ENCODE measurements around the gene HCFC1R1.

HCFC1R1 gene

DNA sequence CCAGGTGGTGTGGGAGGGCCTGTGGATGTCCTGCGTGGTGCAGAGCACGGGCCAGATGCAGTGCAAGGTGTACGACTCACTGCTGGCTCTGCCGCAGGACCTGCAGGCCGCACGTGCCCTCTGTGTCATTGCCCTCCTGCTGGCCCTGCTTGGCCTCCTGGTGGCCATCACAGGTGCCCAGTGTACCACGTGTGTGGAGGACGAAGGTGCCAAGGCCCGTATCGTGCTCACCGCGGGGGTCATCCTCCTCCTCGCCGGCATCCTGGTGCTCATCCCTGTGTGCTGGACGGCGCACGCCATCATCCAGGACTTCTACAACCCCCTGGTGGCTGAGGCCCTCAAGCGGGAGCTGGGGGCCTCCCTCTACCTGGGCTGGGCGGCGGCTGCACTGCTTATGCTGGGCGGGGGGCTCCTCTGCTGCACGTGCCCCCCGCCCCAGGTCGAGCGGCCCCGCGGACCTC is 10.2 kb downstream of the HCFC1R1 start:
- no peak for TF ChIP-seq POLR2A (IDR thresholded peaks at IDR 0.05; ENCODE audit: low read length)
- TF ChIP-seq GATA1 (IDR thresholded peaks at IDR 0.05; ENCODE audit: low read depth, low read length): no peak
- no peak for DNase-seq

DNA sequence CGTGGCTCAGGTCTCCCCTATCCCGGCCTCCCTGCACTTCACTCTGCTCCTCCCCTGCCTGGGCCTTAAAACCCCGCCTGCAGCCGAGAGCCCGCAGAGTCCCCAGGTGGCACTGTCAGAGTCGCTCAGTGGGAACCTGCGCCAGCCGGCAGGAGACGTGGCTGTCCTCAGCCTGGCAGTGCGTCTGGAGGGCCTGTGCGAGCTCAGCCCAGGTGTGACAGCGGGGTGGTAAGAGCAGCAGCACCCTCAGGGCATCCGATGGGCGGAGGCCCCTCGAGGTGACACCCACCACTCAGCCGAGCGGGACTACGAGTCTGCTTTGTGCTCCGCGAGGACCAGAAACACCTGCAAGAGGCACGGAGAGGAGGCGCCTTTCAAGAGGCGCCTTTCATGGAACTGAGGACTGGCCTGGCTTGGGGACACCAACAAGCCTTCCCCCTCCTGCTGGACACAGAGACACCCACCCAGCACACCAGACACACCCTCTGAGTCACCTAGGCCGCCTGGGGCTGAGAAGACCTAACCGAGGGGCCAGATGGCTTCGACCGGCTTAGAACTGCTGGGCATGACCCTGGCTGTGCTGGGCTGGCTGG is 10.8 kb downstream of the HCFC1R1 start, which contains the start of gene CLDN9:
Gene CLDN9, plus strand, starts transcription at position 96 of the 593 bp plus-strand sequence. Its CDS starts 440 bp downstream, at position 536.
- DNase-seq: no peak
- TF ChIP-seq GATA1 (IDR thresholded peaks at IDR 0.05; ENCODE audit: low read depth, low read length) (no peak), POLR2A (IDR thresholded peaks at IDR 0.05; ENCODE audit: low read length) (no peak)

- TF ChIP-seq GATA1 (IDR thresholded peaks at IDR 0.05; ENCODE audit: low read depth, low read length): no peak
- TF ChIP-seq POLR2A (IDR thresholded peaks at IDR 0.05; ENCODE audit: low read length): no peak
- no peak for DNase-seq
Observed at GRCh38 chr16:3012246-3012645, 11.5 kb downstream of the HCFC1R1 start.

DNA sequence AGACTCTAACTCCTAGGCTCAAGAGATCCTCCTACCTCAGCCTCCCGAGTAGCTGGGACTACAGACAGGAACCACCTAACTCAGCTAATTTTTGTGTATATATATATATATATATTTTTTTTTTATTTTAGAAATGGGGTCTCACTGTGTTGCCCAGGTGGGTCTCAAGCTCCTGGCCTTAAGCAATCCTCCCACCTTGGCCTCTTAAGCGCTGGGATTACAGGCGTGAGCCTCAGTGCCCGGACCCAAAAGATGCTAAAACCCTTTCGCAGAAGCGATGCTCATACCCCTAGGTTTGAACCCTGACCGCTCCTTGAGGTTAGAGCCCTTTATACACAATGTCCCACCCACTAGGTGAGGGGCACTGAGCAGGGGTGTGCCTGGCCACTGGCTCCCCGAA is 13.2 kb downstream of the HCFC1R1 start:
- TF ChIP-seq GATA1 (IDR thresholded peaks at IDR 0.05; ENCODE audit: low read depth, low read length) (no peak), POLR2A (IDR thresholded peaks at IDR 0.05; ENCODE audit: low read length) (no peak)
- no peak for DNase-seq

DNA sequence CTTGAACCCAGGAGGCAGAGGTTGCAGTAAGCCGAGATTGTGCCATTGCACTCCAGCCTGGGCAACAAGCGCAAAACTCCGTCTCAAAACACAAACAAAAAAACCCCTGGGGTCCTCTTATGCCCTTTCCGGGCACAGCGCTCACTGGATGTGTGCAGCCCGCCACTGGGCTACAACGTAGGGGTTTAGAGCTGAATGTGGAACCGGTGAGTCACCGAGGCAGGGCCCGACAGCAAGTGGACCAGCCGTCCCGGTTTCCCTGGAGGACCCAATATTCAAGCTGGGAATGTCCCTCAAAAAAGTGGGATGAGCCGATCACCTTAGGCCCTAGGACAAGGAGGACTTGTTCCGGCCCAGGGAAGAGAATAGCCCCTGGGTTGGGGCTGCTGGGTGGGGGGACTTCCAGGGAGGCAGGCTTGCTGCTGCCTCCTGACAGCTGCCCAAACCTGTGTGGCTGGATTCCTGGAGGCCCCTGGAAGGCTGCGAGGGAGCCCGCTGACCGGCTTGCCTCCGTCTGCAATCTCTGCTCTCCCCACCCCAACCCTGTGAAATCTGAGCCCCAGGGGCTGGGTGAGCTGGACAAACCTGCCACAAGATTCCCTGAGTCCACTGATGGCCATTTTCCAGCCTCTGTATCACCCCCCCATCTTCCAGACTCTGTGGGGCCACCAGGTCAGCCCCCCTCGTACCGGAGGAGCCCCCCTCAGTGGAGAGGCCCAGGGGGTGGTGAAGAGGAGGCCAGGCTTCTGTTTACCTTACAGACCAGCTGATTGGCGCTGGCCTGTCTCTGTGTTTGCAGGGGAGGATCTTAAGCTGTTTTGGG is 14.0 kb downstream of the HCFC1R1 start:
- TF ChIP-seq POLR2A (IDR thresholded peaks at IDR 0.05; ENCODE audit: low read length): no peak
- no peak for TF ChIP-seq GATA1 (IDR thresholded peaks at IDR 0.05; ENCODE audit: low read depth, low read length)
- no peak for DNase-seq

- DNase-seq: peak; percentile 31 to 50
- no peak for TF ChIP-seq GATA1 (IDR thresholded peaks at IDR 0.05; ENCODE audit: low read depth, low read length)
- no peak for TF ChIP-seq POLR2A (IDR thresholded peaks at IDR 0.05; ENCODE audit: low read length)
Observed at GRCh38 chr16:3008690-3009037, 15.1 kb downstream of the HCFC1R1 start.

GRCh38 chr16:3007957-3008689 is 15.6 kb downstream of the HCFC1R1 start:
- TF ChIP-seq GATA1 (IDR thresholded peaks at IDR 0.05; ENCODE audit: low read depth, low read length): no peak
- no peak for TF ChIP-seq POLR2A (IDR thresholded peaks at IDR 0.05; ENCODE audit: low read length)
- DNase-seq: peak in 1 of 2 experiments; percentile 23

- peak; percentile 62 to 76 for DNase-seq
- TF ChIP-seq POLR2A (IDR thresholded peaks at IDR 0.05; ENCODE audit: low read length) (peak; percentile 29), GATA1 (IDR thresholded peaks at IDR 0.05; ENCODE audit: low read depth, low read length) (no peak)
Observed at GRCh38 chr16:3007059-3007956, 16.4 kb downstream of the HCFC1R1 start.

DNA sequence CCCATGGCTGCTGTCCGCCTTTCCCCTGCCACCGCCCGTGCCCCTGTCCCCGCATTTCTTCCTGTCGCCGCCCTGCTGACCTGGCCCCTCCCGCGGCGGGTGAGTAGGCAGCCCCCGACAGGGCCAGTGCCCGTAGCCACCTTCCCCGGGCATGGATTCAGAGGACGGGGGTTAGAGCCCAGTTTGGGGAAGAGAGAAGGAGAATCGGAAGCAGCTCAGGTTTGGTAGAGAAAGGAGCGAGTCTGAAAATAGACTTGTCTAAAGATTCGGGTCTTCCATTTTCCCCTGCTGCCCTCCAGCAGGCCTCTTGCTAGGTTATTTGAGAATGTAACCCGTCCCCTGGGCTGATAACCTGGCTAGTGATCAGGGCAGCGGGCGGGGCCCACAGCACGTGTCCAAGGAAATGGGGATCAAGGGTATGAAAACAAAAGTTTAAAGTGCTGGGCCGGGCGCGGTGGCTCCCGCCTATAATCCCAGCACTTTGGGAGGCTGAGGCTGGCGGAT is 18.9 kb downstream of the HCFC1R1 start:
- TF ChIP-seq POLR2A (IDR thresholded peaks at IDR 0.05; ENCODE audit: low read length): no peak
- no peak for TF ChIP-seq GATA1 (IDR thresholded peaks at IDR 0.05; ENCODE audit: low read depth, low read length)
- DNase-seq: peak; percentile 68 to 70

DNA sequence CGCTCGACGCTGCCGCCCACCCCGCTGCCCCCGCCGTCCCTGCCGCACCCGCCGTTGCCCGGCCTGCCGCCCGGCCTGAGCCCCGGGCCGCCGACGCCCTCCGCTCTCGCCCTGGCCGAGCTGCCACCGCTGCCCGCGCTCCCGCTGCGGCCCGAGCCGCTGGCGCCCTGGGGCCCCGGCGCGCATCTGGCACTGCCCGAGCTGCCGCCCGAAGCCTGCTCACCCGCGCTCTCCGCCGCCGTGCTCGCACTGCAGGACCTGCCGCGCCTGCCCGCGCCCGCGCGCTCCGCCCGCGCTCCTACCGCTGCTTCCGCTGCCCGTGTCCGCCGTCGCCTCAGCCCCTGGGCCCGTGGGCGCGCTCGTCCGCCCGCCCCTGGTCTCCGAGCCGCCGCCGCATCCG is 19.4 kb downstream of the HCFC1R1 start:
- DNase-seq: peak; percentile 61 to 66
- TF ChIP-seq GATA1 (IDR thresholded peaks at IDR 0.05; ENCODE audit: low read depth, low read length) (no peak), POLR2A (IDR thresholded peaks at IDR 0.05; ENCODE audit: low read length) (no peak)

DNA sequence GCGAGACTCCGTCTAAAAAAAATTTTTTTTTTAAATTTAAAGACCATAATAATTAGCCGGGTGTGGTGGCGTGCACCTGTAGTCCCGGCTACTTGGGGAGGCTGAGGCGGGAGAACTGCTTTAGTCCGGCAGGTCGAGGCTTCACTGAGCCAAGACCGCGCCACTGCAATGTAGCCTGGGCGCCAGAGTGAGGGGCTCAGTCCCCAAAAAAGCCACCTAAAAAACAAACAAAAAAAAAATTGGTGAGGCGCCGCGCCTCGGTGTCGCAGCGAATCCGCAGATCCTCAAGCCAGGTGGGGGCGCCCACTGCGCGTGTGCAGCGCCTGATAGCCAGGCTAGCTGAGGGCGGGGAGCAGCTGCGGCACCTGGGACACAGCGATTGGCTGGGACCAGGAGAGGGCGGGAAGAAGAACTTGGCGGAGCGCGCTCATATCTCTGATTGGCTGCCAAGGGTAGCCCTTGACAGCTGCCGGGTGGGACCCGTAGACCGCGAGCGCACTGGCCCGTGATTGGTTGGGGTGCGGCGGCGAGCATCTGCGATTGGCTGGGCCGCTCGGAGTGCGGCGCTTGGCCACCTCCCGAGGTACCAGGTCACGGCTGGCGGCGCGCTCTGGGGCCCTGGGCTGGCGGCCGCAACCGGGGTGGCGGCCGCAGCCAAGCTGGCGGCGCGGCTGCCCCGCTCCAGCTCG is 20.0 kb downstream of the HCFC1R1 start:
- peak; percentile 100 for DNase-seq
- peak; percentile 40 for TF ChIP-seq POLR2A (IDR thresholded peaks at IDR 0.05; ENCODE audit: low read length)
- TF ChIP-seq GATA1 (IDR thresholded peaks at IDR 0.05; ENCODE audit: low read depth, low read length): no peak

GRCh38 chr16:3001316-3001715 is 22.4 kb downstream of the HCFC1R1 start:
- no peak for DNase-seq
- TF ChIP-seq POLR2A (IDR thresholded peaks at IDR 0.05; ENCODE audit: low read length) (no peak), GATA1 (IDR thresholded peaks at IDR 0.05; ENCODE audit: low read depth, low read length) (no peak)
